HG03135 (cell line): ENCODE results near the gene MAPK8.
"Not testable (repeated sequence)": the region's sequence is repeated elsewhere in the genome, so short reads cannot be mapped to it uniquely, and the experiment has no call there.

Source experiments
- ATAC-seq: cut with Tn5 transposase; IDR thresholded peaks from one replicate; pipeline ENCODE4 v1.9.1; 2021; ENCODE audit warnings: mild to moderate bottlenecking, moderate library complexity; ENCODE audit not compliant: unreplicated experiment

The MAPK8 gene

GRCh38 chr10:48306265-48306869, at the start of gene MAPK8:
MAPK8 (plus strand) TSS chr10:48306677; CDS start chr10:48401661, 94,984 bp downstream.
- peak; percentile 86 for ATAC-seq

GRCh38 chr10:48257407-48257961, 49.0 kb upstream of the MAPK8 start:
- ATAC-seq, result no peak

- no peak for ATAC-seq
Observed at GRCh38 chr10:48258105-48258504, 48.4 kb upstream of the MAPK8 start.

- no peak for ATAC-seq
Observed at GRCh38 chr10:48266528-48266927, 39.9 kb upstream of the MAPK8 start.

- no peak for ATAC-seq
Observed at GRCh38 chr10:48271047-48271730, 35.3 kb upstream of the MAPK8 start.

- no peak for ATAC-seq
Observed at GRCh38 chr10:48272682-48273081, 33.8 kb upstream of the MAPK8 start.

- no peak for ATAC-seq
Observed at GRCh38 chr10:48273741-48274140, 32.7 kb upstream of the MAPK8 start.

GRCh38 chr10:48274636-48275035, 31.8 kb upstream of the MAPK8 start, which contains the start of gene FRMPD2:
FRMPD2 (minus strand) TSS chr10:48274696; CDS start chr10:48274567, 129 bp downstream.
- ATAC-seq, result no peak

GRCh38 chr10:48277093-48277492, 29.4 kb upstream of the MAPK8 start:
- no peak for ATAC-seq

GRCh38 chr10:48279081-48279751, 27.3 kb upstream of the MAPK8 start:
- ATAC-seq, result peak; percentile 83

- not testable (repeated sequence) for ATAC-seq
Observed at GRCh38 chr10:48281697-48282096, 24.8 kb upstream of the MAPK8 start.

GRCh38 chr10:48282829-48283228, 23.6 kb upstream of the MAPK8 start:
- peak; percentile 70 for ATAC-seq

- ATAC-seq, result no peak
Observed at GRCh38 chr10:48284002-48284546, 22.4 kb upstream of the MAPK8 start.

- ATAC-seq, result no peak
Observed at GRCh38 chr10:48284811-48285210, 21.7 kb upstream of the MAPK8 start.

GRCh38 chr10:48285710-48286109, 20.8 kb upstream of the MAPK8 start:
- ATAC-seq, result no peak

GRCh38 chr10:48286356-48286755, 20.1 kb upstream of the MAPK8 start:
- ATAC-seq, result no peak

- ATAC-seq, result no peak
Observed at GRCh38 chr10:48287417-48288391, 18.8 kb upstream of the MAPK8 start.

- no peak for ATAC-seq
Observed at GRCh38 chr10:48288661-48289060, 17.8 kb upstream of the MAPK8 start.

- ATAC-seq, result no peak
Observed at GRCh38 chr10:48289501-48290238, 16.8 kb upstream of the MAPK8 start.

GRCh38 chr10:48290286-48290685, 16.2 kb upstream of the MAPK8 start:
- ATAC-seq, result no peak
